Common myeloid progenitor, CD34-positive (primary cell): ENCODE measurements around the gene SYN1.

ENCODE experiments used
- CTCF ChIA-PET: fragments of 350-600 bp; sonication (Branson Sonifier 250); formaldehyde crosslinking; loops from one replicate; lab custom pipeline; 2021; ENCODE audit warnings: antibody characterized with exemption; lab: Charles Lee
- POLR2A ChIA-PET: fragments of 350-600 bp; sonication (Branson Sonifier 250); formaldehyde crosslinking; loops from one replicate; lab custom pipeline; 2021; ENCODE audit warnings: antibody characterized with exemption; lab: Charles Lee
- DNase-seq, 3 donors: peaks; one replicate each; pipeline versions ENCODE4 v3.0.0 to v3.0.0-alpha.2; 2013
- H3K27ac ChIP-seq, 2 experiments: 1 replicate in 1 of 2; 2 replicates in 1 of 2; pipeline ENCODE4 v1.7.0; 2013; ENCODE audit warnings: inconsistent platforms in 2 of 2, low read length in 2 of 2, mild to moderate bottlenecking in 2 of 2, low read depth in 1 of 2, moderate library complexity in 1 of 2; ENCODE audit not compliant: severe bottlenecking in 2 of 2, insufficient read depth in 1 of 2, poor library complexity in 1 of 2
- H3K27me3 ChIP-seq, 5 experiments: replicated peaks in 2 of 5; 1 replicate in 3 of 5; 2 replicates in 2 of 5; pipeline versions ENCODE4 v1.6.1 to v1.7.0; 2013; ENCODE audit warnings: low read length in 4 of 5, mild to moderate bottlenecking in 2 of 5, moderate library complexity in 2 of 5, inconsistent platforms in 1 of 5; ENCODE audit not compliant: insufficient read depth in 5 of 5, control insufficient read depth in 4 of 5
- H3K36me3 ChIP-seq, 4 experiments: 1 replicate in 2 of 4; 2 replicates in 2 of 4; pipeline versions ENCODE4 v1.6.1 to v1.7.0; 2013; ENCODE audit warnings: low read length in 3 of 4, control low read depth in 1 of 4, mild to moderate bottlenecking in 1 of 4; ENCODE audit not compliant: control insufficient read depth in 4 of 4, insufficient read depth in 4 of 4
- H3K4me1 ChIP-seq, 4 experiments: 1 replicate in 3 of 4; 2 replicates in 1 of 4; pipeline versions ENCODE4 v1.6.1 to v1.7.1; 2013; ENCODE audit warnings: low read length in 3 of 4, mild to moderate bottlenecking in 3 of 4, control low read depth in 1 of 4, inconsistent platforms in 1 of 4, moderate library complexity in 1 of 4; ENCODE audit not compliant: control insufficient read depth in 4 of 4, insufficient read depth in 4 of 4; ENCODE audit errors: control extremely low read depth in 1 of 4
- H3K4me3 ChIP-seq, 7 experiments: 1 replicate in 4 of 7; 2 replicates in 3 of 7; pipeline versions ENCODE4 v1.5.1 to v1.7.0; 2013; ENCODE audit warnings: mild to moderate bottlenecking in 7 of 7, low read length in 6 of 7, moderate library complexity in 6 of 7, inconsistent platforms in 2 of 7, low read depth in 2 of 7, control low read depth in 1 of 7; ENCODE audit not compliant: insufficient read depth in 4 of 7, control insufficient read depth in 1 of 7; ENCODE audit errors: extremely low read depth in 1 of 7
- H3K9me3 ChIP-seq, 5 experiments: 1 replicate in 4 of 5; 2 replicates in 1 of 5; pipeline versions ENCODE4 v1.6.1 to v1.7.1; 2013; ENCODE audit warnings: low read length in 4 of 5, mild to moderate bottlenecking in 2 of 5, inconsistent platforms in 1 of 5, low read depth in 1 of 5, moderate library complexity in 1 of 5; ENCODE audit not compliant: control insufficient read depth in 4 of 5, insufficient read depth in 2 of 5; ENCODE audit errors: control extremely low read depth in 1 of 5
- WGBS: methylation state at CpG from one replicate; pipeline ENCODE4 v1.1.5; 2013; ENCODE audit not compliant: insufficient coverage; 5-methylcytosine and 5-hydroxymethylcytosine counted together

Gene SYN1

DNA sequence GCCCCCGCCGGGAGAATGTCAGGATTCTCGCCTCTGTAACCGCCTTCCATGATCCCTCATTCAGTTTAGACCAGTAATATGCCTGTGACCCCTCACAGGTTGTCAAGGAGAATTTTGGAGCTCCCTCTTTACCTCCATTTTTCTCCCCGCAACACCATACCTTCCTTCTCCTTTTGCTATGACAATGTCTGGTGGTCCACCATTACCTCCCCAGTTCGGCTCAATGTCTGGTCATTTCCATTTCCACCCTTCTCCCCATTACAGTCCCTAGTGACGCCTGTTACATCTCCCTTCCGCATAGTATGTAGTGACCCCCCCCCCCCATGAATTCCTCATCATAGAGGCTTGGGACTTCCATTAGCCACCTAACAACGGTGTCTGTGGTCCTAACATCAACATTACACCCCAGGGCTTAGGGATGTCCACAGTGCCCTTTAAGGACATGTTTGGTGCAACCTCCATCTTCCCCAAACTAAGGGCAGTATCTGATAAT lies 58.0 kb downstream of the SYN1 start:
- WGBS = 50% methylated on average over 8 of the region's 9 CpGs
- peaks cover 0 to 23% (median 15%) of the 10 kb centered on the region in 4 experiments for H3K4me1 ChIP-seq
- ChIA-PET POLR2A (interaction anchor here (0.9 kb wide), 1 partner anchor 16 kb away, joined by 5 read pairs; no protein-coding TSS in a partner anchor), CTCF (interaction anchor here (1.3 to 2.1 kb wide), 3 partner anchors 67 to 86 kb away, joined by 3 to 5 read pairs (median 4); no protein-coding TSS in a partner anchor)
- peaks cover 0 to under 1% (median 0%) of the 10 kb centered on the region in 5 experiments for H3K27me3 ChIP-seq
- H3K27ac ChIP-seq = peak overlapping the region; percentile 90 to 93
- peaks cover 0 to 36% (median 11%) of the 10 kb centered on the region in 4 experiments for H3K36me3 ChIP-seq
- no peak for DNase-seq
- peaks cover 0 to 3% (median 0%) of the 10 kb centered on the region in 5 experiments for H3K9me3 ChIP-seq
- H3K4me3 ChIP-seq = peak overlapping the region; percentile 45 to 86 (median 75)

DNA sequence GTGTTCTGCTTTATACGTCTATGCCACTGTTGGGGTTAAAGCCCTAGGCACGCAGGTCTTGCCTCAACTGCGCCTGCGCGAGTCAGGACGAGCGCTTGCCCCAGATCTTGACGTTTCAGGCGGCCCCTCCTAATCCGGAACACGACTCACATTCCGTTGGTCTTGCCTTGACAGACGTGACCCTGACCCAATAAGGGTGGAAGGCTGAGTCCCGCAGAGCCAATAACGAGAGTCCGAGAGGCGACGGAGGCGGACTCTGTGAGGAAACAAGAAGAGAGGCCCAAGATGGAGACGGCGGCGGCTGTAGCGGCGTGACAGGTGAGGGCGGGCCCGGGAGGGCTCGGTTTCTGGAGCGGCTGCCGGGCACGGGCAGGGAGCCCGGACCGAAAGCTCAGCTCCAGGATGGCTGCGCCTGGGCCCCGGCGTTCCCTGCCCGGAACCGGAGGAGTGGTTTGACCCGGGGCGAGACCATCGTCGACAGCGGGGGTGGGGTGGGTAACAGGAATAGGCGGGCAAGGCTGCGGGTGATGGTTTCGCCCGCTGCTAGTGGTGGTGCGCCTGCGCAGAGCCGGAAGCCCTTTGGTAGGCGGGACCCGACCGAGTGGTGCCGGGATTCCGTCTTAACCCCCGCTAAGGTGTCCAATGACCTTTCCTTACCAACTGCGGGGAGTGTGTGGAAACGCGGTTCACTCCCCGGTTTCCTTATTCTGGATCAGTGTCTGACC lies 58.6 kb downstream of the SYN1 start, which contains the start of gene ARAF:
Gene ARAF (plus strand): TSS at position 272 of the 725 bp plus-strand sequence. CDS start 1,763 bp downstream, outside the sequence.
- peaks cover 0 to 30% (median 11%) of the 10 kb centered on the region in 4 experiments for H3K36me3 ChIP-seq
- H3K4me3 ChIP-seq = peak within 1 kb of the TSS; percentile 45 to 86 (median 75)
- peaks cover 0 to 3% (median 0%) of the 10 kb centered on the region in 5 experiments for H3K9me3 ChIP-seq
- peak within 1 kb of the TSS; percentile 90 to 93 for H3K27ac ChIP-seq
- H3K27me3 ChIP-seq = no peaks in the 10 kb centered on the region
- peak; percentile 99 for DNase-seq
- peaks cover 0 to 24% (median 16%) of the 10 kb centered on the region in 4 experiments for H3K4me1 ChIP-seq
- 50% methylated on average over 53 of the region's 59 CpGs for WGBS
- POLR2A ChIA-PET = interaction anchor here (0.9 kb wide), 1 partner anchor 16 kb away, joined by 5 read pairs; no protein-coding TSS in a partner anchor
- CTCF ChIA-PET = interaction anchor here (1.3 to 2.1 kb wide), 2 partner anchors 68 to 83 kb away, joined by 4 to 5 read pairs; no protein-coding TSS in a partner anchor

- H3K4me3 ChIP-seq = peak overlapping the region; percentile 45 to 86 (median 69)
- H3K36me3 ChIP-seq = peaks cover 0 to 26% (median 11%) of the 10 kb centered on the region in 4 experiments
- peaks cover 0 to 24% (median 16%) of the 10 kb centered on the region in 4 experiments for H3K4me1 ChIP-seq
- 46% methylated on average over 13 of the region's 15 CpGs for whole genome bisulfite sequencing
- H3K27ac ChIP-seq = peak overlapping the region; percentile 69 to 93
- no peak for DNase-seq
- ChIA-PET POLR2A (interaction anchor here (0.9 kb wide), 1 partner anchor 15 kb away, joined by 5 read pairs; no protein-coding TSS in a partner anchor), CTCF (interaction anchor here (0.5 to 2.1 kb wide), 2 partner anchors 23 to 68 kb away, joined by 3 to 5 read pairs; no protein-coding TSS in a partner anchor)
- no peaks in the 10 kb centered on the region for H3K27me3 ChIP-seq
- peaks cover 0 to 3% (median 0%) of the 10 kb centered on the region in 5 experiments for H3K9me3 ChIP-seq
Measured at GRCh38 chrX:47560179-47560933, 59.3 kb downstream of the SYN1 start.

- peaks cover 0 to 3% (median 0%) of the 10 kb centered on the region in 5 experiments for H3K9me3 ChIP-seq
- no peak for DNase-seq
- no peak overlapping the region for H3K4me3 ChIP-seq
- peaks cover 0 to 8% (median 3%) of the 10 kb centered on the region in 4 experiments for H3K36me3 ChIP-seq
- WGBS = 83% methylated on average over 2 of the region's 3 CpGs
- no peaks in the 10 kb centered on the region for H3K27me3 ChIP-seq
- H3K27ac ChIP-seq = no peak overlapping the region
- ChIA-PET POLR2A (no interaction called here), CTCF (interaction anchor here (0.6 to 0.9 kb wide), 2 partner anchors 61 to 234 kb away, joined by 3 read pairs; no protein-coding TSS in a partner anchor)
- H3K4me1 ChIP-seq = peaks cover 0 to 24% (median 14%) of the 10 kb centered on the region in 4 experiments
Measured at GRCh38 chrX:47558436-47558835, 61.2 kb downstream of the SYN1 start.

DNA sequence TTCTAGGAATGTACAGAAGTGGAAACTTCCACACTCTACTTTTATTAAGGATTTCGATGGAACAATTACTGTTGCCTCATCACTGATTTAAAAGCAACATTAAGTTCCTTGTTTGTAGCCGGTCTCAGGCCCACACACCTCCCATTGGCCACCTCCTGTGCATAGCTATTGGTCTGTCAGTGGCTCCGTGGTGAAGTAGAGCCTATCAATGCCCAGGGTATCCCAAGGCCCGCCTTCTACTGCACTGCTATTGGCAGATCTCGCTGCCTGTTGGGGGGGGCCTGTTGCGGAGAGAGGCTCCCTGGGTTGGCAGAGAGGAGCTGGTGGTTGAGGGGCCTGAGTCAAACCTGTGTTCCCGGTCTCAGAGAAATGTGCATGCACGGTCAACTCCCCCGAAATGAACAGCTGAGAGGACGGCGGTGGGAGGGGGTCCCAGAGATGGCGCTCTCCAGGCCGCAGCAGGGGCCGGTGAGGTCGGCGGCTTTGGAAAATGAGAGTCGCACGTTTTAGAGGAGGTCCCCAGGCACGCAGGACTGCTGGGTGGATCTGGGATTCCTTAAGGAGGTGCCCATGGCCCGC lies 63.5 kb downstream of the SYN1 start:
- Histone ChIP-seq H3K27me3 (no peaks in the 10 kb centered on the region), H3K36me3 (no peaks in the 10 kb centered on the region), H3K4me3 (peak overlapping the region; percentile 44 to 79 (median 57)), H3K4me1 (peaks cover 0 to 12% (median 6%) of the 10 kb centered on the region in 4 experiments), H3K27ac (peak overlapping the region in 1 of 2 experiments; percentile 66), H3K9me3 (peaks cover 0 to 3% (median 0%) of the 10 kb centered on the region in 5 experiments)
- ChIA-PET CTCF (interaction anchor here (1.0 to 1.4 kb wide), 2 partner anchors 15 to 30 kb away, joined by 4 read pairs; no protein-coding TSS in a partner anchor), POLR2A (no interaction called here)
- DNase-seq = peak; percentile 90 to 96 (median 95)
- WGBS = 29% methylated on average over 19 of the region's 20 CpGs

- ChIA-PET POLR2A (no interaction called here), CTCF (interaction anchor here (0.8 kb wide), 1 partner anchor 1353 kb away, joined by 3 read pairs; no protein-coding TSS in a partner anchor)
- H3K9me3 ChIP-seq = no peaks in the 10 kb centered on the region
- H3K4me1 ChIP-seq = peaks cover 0 to 5% (median 0%) of the 10 kb centered on the region in 4 experiments
- no peak overlapping the region for H3K4me3 ChIP-seq
- no peak overlapping the region for H3K27ac ChIP-seq
- H3K36me3 ChIP-seq = no peaks in the 10 kb centered on the region
- 91% methylated on average over 4 of the region's 5 CpGs for WGBS
- DNase-seq = no peak
- H3K27me3 ChIP-seq = no peaks in the 10 kb centered on the region
Measured at GRCh38 chrX:47543496-47543895, 76.2 kb downstream of the SYN1 start.
